IPS DF 4.7 (cell line): Measurements from ENCODE around the gene MMP24OS.
"Not testable (repeated sequence)": the region's sequence is repeated elsewhere in the genome, so short reads cannot be mapped to it uniquely, and the experiment has no call there.

Source experiments
- DNase-seq: peaks from one replicate; pipeline ENCODE4 v3.0.0-alpha.2; 2013; ENCODE audit warnings: low spot score; ENCODE audit errors: extremely low read depth

Gene MMP24OS

GRCh38 chr20:35276408-35276807 is 1.5 kb downstream of the MMP24OS start:
- no peak for DNase-seq

DNA sequence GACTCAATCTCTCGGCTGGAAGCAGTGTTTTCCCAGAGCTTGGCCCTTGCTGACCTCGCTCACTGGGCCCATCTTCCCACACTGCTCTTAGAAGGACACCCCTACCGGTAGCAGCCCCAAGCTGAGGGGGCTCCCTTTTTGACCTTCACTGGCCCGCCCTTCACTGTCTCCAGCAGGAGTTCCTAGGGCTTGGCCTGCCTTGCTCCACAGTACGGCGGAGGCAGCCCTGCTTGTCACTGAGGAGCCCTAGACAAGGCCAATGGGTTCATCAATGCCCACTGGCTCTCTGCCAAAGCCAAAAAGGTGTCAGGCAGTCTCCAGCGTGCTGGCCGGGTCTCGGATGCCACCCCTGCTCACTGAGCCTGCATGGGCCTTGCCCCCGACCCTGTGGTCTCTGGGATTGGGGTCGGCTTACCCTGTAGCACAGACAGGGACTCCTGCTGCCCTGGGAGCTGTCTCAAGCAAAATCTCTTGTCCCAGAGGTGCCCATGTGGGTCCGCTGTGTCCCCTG is 2.1 kb downstream of the MMP24OS start:
- no peak for DNase-seq

- no peak for DNase-seq
Measured at GRCh38 chr20:35274172-35275092, 3.5 kb downstream of the MMP24OS start.

DNA sequence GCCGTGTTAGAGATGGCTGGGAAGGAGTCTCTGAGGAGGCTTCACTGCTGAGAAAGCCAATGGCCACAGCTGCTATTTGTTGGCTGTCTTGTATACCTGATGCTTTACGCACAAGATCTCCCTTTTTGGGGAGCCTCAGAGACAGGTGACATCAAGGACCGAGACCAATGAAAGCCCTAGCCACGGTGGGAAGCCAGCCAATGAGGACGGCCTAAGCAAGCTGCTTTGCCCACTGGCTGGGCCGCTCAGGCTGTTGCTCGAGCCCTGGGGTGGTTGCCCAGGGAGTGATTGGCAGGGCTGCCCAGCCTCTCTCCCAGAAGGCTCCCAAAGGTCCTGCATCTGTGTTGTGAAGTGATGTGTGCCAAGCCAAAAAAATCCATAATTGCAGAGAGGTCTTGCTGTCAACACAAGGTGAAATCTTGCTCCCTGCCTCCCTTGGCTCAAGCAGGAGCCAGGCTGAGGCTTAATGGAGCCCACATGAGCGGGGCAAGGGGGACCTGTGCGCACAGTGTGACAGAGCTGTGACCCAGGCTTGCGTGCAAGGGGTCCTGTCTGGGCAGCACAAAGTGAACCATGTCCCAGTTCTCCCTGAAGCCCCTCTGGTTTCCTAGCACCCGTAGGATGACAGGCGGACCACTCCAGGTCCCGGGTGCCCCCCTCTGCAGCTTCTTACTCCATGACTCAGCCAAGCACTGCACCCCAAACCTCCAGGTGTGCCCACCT is 4.3 kb downstream of the MMP24OS start:
- DNase-seq: no peak

GRCh38 chr20:35271904-35272303 is 6.0 kb downstream of the MMP24OS start:
- DNase-seq: no peak

- no peak for DNase-seq
Measured at GRCh38 chr20:35271073-35271882, 6.6 kb downstream of the MMP24OS start.

- DNase-seq: no peak
Measured at GRCh38 chr20:35270021-35270902, 7.7 kb downstream of the MMP24OS start.

GRCh38 chr20:35269055-35269781 is 8.7 kb downstream of the MMP24OS start:
- DNase-seq: peak; percentile 76

DNA sequence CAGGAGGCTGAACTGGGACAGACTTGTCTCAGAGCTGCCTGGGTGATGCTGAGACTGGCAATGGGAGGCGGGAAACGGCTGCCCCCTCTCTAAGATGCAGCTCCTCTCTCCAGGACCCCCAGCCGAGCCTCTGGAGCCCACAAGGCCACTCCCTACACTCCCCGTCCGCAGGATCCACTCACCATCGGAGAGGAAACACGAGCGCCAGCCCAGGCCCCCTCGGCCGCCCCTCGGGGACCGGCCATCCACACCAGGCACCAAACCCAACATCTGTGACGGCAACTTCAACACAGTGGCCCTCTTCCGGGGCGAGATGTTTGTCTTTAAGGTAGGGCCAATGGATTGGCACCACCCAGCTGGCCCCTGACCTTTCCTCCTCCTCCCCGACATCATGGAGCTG is 10.8 kb downstream of the MMP24OS start:
- DNase-seq: no peak

GRCh38 chr20:35264755-35265154 is 13.2 kb downstream of the MMP24OS start:
- no peak for DNase-seq

DNA sequence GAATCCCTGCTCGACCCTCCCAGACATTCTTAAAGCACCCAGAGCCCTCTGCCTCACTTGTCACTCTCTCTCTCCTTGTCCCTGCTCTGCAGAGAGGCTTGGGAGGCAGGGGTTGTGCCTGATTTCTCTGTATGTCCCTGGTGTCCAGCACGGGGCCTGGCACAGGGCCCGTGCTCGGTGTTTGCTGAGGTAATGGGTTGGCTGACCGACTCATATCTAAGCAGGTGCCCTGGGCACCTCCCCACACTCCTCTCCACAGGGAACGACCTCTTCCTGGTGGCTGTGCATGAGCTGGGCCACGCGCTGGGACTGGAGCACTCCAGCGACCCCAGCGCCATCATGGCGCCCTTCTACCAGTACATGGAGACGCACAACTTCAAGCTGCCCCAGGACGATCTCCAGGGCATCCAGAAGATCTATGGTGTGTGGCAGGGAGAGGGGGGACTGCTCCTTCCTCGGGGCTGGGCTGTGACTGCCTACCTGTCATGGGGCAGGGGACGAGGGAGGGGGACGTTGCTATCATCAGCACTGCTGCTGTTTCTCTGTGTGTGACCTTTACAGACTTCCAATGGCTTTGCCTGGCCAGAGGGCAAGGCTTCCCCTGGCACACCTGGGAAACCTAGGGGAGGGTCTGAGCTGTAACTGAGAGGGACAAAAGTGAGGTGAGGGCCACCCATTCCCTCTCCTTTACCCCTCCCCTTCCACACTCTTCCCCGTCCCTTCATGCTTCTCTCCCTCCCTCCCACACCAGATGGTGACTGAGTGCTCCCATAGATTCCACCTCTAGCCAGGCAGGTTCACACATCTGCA is 14.2 kb downstream of the MMP24OS start:
- no peak for DNase-seq

DNA sequence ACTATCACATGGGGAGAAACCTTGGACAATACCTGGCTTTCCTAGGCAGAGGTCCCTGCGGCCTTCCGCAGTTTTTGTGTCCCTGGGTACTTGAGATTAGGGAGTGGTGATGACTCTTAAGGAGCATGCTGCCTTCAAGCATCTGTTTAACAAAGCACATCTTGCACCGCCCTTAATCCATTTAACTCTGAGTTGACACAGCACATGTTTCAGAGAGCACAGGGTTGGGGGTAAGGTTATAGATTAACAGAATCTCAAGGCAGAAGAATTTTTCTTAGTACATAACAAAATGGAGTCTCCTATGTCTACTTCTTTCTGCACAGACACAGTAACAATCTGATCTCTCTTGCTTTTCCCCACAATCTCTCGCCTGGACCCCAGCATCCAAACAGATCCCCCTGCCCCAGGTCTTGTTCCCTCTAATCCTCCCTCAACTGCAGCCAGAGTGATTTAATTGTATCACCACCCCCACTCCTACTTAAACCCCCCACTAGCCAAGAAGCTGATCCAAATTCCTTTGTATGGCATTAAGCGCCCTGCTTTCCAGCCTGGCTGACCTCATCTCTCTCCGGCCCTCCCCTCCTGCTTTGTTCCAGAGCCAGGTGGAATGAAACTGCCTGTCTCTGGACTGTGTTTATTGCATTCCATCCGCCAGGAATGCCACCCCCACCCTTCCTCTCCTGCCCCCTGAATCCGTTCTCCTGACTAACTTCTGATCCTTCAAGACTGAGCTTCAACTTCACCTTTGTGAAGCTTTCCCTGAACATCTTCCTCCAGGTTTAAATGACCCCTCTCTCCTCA is 15.0 kb downstream of the MMP24OS start:
- DNase-seq: not testable (repeated sequence)

DNA sequence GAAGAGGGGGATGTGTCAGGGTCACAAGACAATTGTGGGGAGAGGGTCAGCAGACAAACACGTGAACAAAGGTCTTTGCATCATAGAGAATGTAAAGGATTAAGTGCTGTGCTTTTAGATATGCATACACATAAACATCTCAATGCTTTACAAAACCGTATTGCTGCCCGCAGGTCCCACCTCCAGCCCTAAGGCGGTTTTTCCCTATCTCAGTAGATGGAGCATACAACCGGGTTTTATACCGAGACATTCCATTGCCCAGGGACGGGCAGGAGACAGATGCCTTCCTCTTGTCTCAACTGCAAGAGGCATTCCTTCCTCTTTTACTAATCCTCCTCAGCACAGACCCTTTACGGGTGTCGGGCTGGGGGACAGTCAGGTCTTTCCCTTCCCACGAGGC is 15.6 kb downstream of the MMP24OS start:
- not testable (repeated sequence) for DNase-seq

- DNase-seq: no peak
Measured at GRCh38 chr20:35260426-35260825, 17.5 kb downstream of the MMP24OS start.

DNA sequence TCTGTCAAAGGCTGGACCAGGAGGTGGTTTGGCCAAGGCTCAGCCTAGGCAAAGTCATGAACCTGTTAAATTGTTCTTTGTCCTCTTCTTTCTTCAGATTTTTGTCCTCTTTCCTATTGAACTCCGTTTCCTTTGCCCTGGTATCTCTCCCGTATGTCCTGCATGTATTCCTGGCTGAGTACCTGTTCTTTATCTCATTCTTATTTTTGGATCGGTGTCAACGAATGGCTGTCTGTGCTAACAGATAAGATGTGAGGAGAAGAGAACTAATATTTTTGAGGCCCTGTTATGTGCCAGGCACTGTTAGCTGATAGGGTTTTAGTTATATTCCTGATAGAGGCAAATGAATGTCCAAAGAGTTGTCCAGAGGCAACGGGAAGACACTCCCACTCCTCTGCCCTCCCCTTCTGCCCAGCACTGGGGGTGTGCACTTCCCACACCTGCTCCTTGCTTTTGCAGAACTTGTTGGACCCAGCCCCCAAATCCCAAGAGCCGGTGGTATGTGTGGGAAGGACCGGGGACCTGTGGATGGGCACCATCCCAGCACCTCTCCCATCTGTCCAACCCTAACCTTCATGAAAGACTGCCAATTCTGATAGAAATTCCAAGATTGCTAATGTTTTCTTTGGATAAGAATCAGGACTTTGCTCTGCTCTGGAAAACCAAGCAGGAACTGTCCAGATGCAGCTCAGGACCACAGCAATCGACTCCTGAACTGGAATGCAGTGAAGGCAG is 20.6 kb downstream of the MMP24OS start:
- no peak for DNase-seq

GRCh38 chr20:35254448-35254999 is 23.4 kb downstream of the MMP24OS start:
- DNase-seq: no peak

GRCh38 chr20:35253010-35253409 is 24.9 kb downstream of the MMP24OS start:
- no peak for DNase-seq
